Stimulated activated CD8-positive, alpha-beta memory T cell treated with anti-CD3 and anti-CD28 coated beads, Interleukin-4, amount 100 ng/mL, for 24 hours (primary cell): ENCODE measurements around the gene BARX1.
A peak's percentile ranks its signal among the peaks of the same experiment; 100 is the strongest.
"Not testable (repeated sequence)": the region's sequence is repeated elsewhere in the genome, so short reads cannot be mapped to it uniquely, and the experiment has no call there.

Experiments
- DNase-seq: peaks from one replicate; pipeline ENCODE4 v3.0.0-alpha.2; 2020; ENCODE audit warnings: low read depth

BARX1 gene

GRCh38 chr9:93965830-93966577, 10.8 kb upstream of the BARX1 start:
- no peak for DNase-seq

GRCh38 chr9:93964685-93965084, 9.5 kb upstream of the BARX1 start:
- no peak for DNase-seq

- DNase-seq: no peak
Measured at GRCh38 chr9:93963969-93964368, 8.8 kb upstream of the BARX1 start.

- not testable (repeated sequence) for DNase-seq
Measured at GRCh38 chr9:93963489-93963888, 8.3 kb upstream of the BARX1 start.

GRCh38 chr9:93962561-93963440, 7.6 kb upstream of the BARX1 start:
- DNase-seq: peak; percentile 63

- DNase-seq: no peak
Measured at GRCh38 chr9:93962017-93962416, 6.9 kb upstream of the BARX1 start.

GRCh38 chr9:93960971-93961841, 6.1 kb upstream of the BARX1 start:
- no peak for DNase-seq

- DNase-seq: no peak
Measured at GRCh38 chr9:93960221-93960970, 5.2 kb upstream of the BARX1 start.

GRCh38 chr9:93959739-93960154, 4.6 kb upstream of the BARX1 start:
- DNase-seq: no peak

- DNase-seq: no peak
Measured at GRCh38 chr9:93958819-93959682, 3.9 kb upstream of the BARX1 start.

- no peak for DNase-seq
Measured at GRCh38 chr9:93958121-93958818, 3.1 kb upstream of the BARX1 start.

- no peak for DNase-seq
Measured at GRCh38 chr9:93955981-93956784, 1.0 kb upstream of the BARX1 start.

- DNase-seq: no peak
Measured at GRCh38 chr9:93954434-93955061, 607 bp downstream of the BARX1 start.

- DNase-seq: no peak
Measured at GRCh38 chr9:93953496-93954433, 1.4 kb downstream of the BARX1 start.

GRCh38 chr9:93952784-93953495, 2.2 kb downstream of the BARX1 start:
- no peak for DNase-seq

- no peak for DNase-seq
Measured at GRCh38 chr9:93952119-93952783, 2.9 kb downstream of the BARX1 start.
